ENCODE data around the gene TMEM179B. TPM values are rescaled to one million over a fixed set of nuclear protein-coding genes. Genes with fewer than 3 reads are reported as not detected.

Gene TMEM179B
- polyA plus RNA-seq, 3 donors: 95.8 to 236 (median 220) TPM

- peaks cover 35% of the 10 kb centered on the region for H3K4me1 Mint-ChIP-seq
- no peak for TF ChIP-seq CTCF (IDR thresholded peaks at IDR 0.05)
- H3K36me3 ChIP-seq (replicated peaks in 1 of 2; ENCODE audit: control insufficient read depth in 1 of 2, insufficient read depth in 2 of 2, low read length in 2 of 2): peaks cover 32 to 35% of the 10 kb centered on the region in 2 donors
Measured at GRCh38 chr11:62805076-62805892, 18.1 kb downstream of the TMEM179B start, which contains the start of gene NXF1. NXF1 (minus strand) TSS chr11:62805440; CDS start chr11:62805356, 84 bp downstream.

GRCh38 chr11:62805961-62806441 is 18.8 kb downstream of the TMEM179B start:
- peak overlapping the region; percentile 91 to 99 (median 98) for H3K27ac Mint-ChIP-seq
- 56% methylated on average over 5 of the region's 12 CpGs for WGBS (ENCODE audit: insufficient coverage)
- peak overlapping the region; percentile 75 to 97 (median 91) for H3K4me3 ChIP-seq (replicated peaks in 1 of 3; ENCODE audit: low read depth in 2 of 3, low read length in 3 of 3)

More at GRCh38 chr11:62805076-62805892, 18.1 kb downstream of the TMEM179B start, which contains the start of gene NXF1:
- WGBS (ENCODE audit: insufficient coverage): 0% methylated on average over 76 of the region's 77 CpGs
- peaks cover 37 to 45% of the 10 kb centered on the region in 2 donors for H3K36me3 Mint-ChIP-seq
- no peaks in the 10 kb centered on the region for H3K27me3 ChIP-seq (ENCODE audit: control insufficient read depth in 2 of 2, insufficient read depth in 2 of 2, low read length in 2 of 2)
- H3K79me2 ChIP-seq (ENCODE audit: insufficient read depth, low read length): peaks cover 55% of the 10 kb centered on the region
- H2AFZ ChIP-seq (ENCODE audit: insufficient read depth, low read depth, low read length, poor library complexity, severe bottlenecking): peak within 1 kb of the TSS; percentile 57
- H3K4me3 ChIP-seq (replicated peaks in 1 of 3; ENCODE audit: low read depth in 2 of 3, low read length in 3 of 3): peak within 1 kb of the TSS; percentile 75 to 97 (median 91)
- DNase-seq: peak; percentile 96 to 97 (median 96)
- no peaks in the 10 kb centered on the region for H3K9me3 ChIP-seq (replicated peaks in 1 of 2; ENCODE audit: control insufficient read depth in 1 of 2, insufficient read depth in 1 of 2, low read length in 2 of 2)
- H3K27ac Mint-ChIP-seq: peak within 1 kb of the TSS; percentile 95 to 99 (median 98)
- intact Hi-C loops (cut with micrococcal nuclease): loop anchor here in 1 of 2 donors (2.0 kb wide), 1 partner anchor 28 kb away; the partner anchor contains the start of genes STX5 and TEX54
- H3K4me1 ChIP-seq (ENCODE audit: control insufficient read depth in 1 of 2, insufficient read depth in 2 of 2, low read length in 2 of 2): peaks cover 44 to 48% of the 10 kb centered on the region in 2 donors
- H3K4me3 Mint-ChIP-seq: peak within 1 kb of the TSS; percentile 97 to 98
- H3K4me2 ChIP-seq (replicated peaks; ENCODE audit: extremely low read depth, low read length, poor library complexity, severe bottlenecking): peak within 1 kb of the TSS; percentile 82
- peak within 1 kb of the TSS; percentile 98 for H3K27ac ChIP-seq (ENCODE audit: low read depth in 1 of 2, low read length in 2 of 2)
- H4K20me1 ChIP-seq (ENCODE audit: insufficient read depth, low read length): peaks cover 47% of the 10 kb centered on the region
- no peaks in the 10 kb centered on the region for H3K9me3 Mint-ChIP-seq
- peak within 1 kb of the TSS; percentile 89 for H3K9ac ChIP-seq (ENCODE audit: insufficient read depth, low read length, poor library complexity, severe bottlenecking)
- peaks cover 0 to 3% (median 2%) of the 10 kb centered on the region in 3 donors for H3K27me3 Mint-ChIP-seq (ENCODE audit: low read depth in 3 of 3)

More at GRCh38 chr11:62805961-62806441, 18.8 kb downstream of the TMEM179B start:
- Histone ChIP-seq H4K20me1 (ENCODE audit: insufficient read depth, low read length) (peaks cover 39% of the 10 kb centered on the region), H3K27me3 (ENCODE audit: control insufficient read depth in 2 of 2, insufficient read depth in 2 of 2, low read length in 2 of 2) (no peaks in the 10 kb centered on the region), H3K79me2 (ENCODE audit: insufficient read depth, low read length) (peaks cover 48% of the 10 kb centered on the region), H3K27ac (ENCODE audit: low read depth in 1 of 2, low read length in 2 of 2) (peak overlapping the region; percentile 98), H3K9ac (ENCODE audit: insufficient read depth, low read length, poor library complexity, severe bottlenecking) (peak overlapping the region; percentile 89), H3K4me2 (replicated peaks; ENCODE audit: extremely low read depth, low read length, poor library complexity, severe bottlenecking) (peak overlapping the region; percentile 82), H3K36me3 (replicated peaks in 1 of 2; ENCODE audit: control insufficient read depth in 1 of 2, insufficient read depth in 2 of 2, low read length in 2 of 2) (peaks cover 25 to 28% of the 10 kb centered on the region in 2 donors), H3K9me3 (replicated peaks in 1 of 2; ENCODE audit: control insufficient read depth in 1 of 2, insufficient read depth in 1 of 2, low read length in 2 of 2) (no peaks in the 10 kb centered on the region), H2AFZ (ENCODE audit: insufficient read depth, low read depth, low read length, poor library complexity, severe bottlenecking) (peak overlapping the region; percentile 57), H3K4me1 (ENCODE audit: control insufficient read depth in 1 of 2, insufficient read depth in 2 of 2, low read length in 2 of 2) (peaks cover 44 to 48% of the 10 kb centered on the region in 2 donors)
- Mint-ChIP-seq H3K4me1 (peaks cover 38% of the 10 kb centered on the region), H3K9me3 (no peaks in the 10 kb centered on the region), H3K27me3 (ENCODE audit: low read depth in 3 of 3) (peaks cover 0 to 3% (median 2%) of the 10 kb centered on the region in 3 donors), H3K4me3 (peak overlapping the region; percentile 90 to 98), H3K36me3 (peaks cover 32 to 37% of the 10 kb centered on the region in 2 donors)
- peak in 2 of 3 donors; percentile 25 to 79 for DNase-seq
- intact Hi-C loops (cut with micrococcal nuclease): loop anchor here in 1 of 2 donors (2.0 kb wide), 1 partner anchor 27 kb away; the partner anchor contains the start of genes STX5 and TEX54
- no peak for TF ChIP-seq CTCF (IDR thresholded peaks at IDR 0.05)

Measured in CD14-positive monocyte (primary cell).